K562 (cell line): Measurements from ENCODE around the gene LIMS1. TPM values are rescaled to one million over a fixed set of nuclear protein-coding genes. Genes with fewer than 3 reads are reported as not detected.

Source experiments
- CBFA2T3 ChIP-seq: fragments of 450-650 bp; IDR thresholded peaks from 2 replicates; pipeline ENCODE4 v1.6.1; 2017
- CBX1 ChIP-seq: sonication (generic); IDR thresholded peaks from 2 replicates; pipeline ENCODE4 v1.6.1; 2016; ENCODE audit warnings: antibody characterized with exemption, low read depth, mild to moderate bottlenecking
- E4F1 ChIP-seq: fragments of 250-450 bp; sonication (Bioruptor Pico); IDR thresholded peaks from 2 replicates; pipeline ENCODE4 v1.5.0; 2021; ENCODE audit warnings: mild to moderate bottlenecking, borderline replicate concordance
- GTF2E2 ChIP-seq: fragments of 200-800 bp; sonication (Bioruptor generic); IDR thresholded peaks from 2 replicates; pipeline ENCODE4 v1.6.1; 2016; ENCODE audit warnings: missing genetic modification characterization, missing compliant biosample characterization
- NCOA4 ChIP-seq: fragments of 450-650 bp; IDR thresholded peaks from 2 replicates; pipeline ENCODE4 v1.6.1; 2018; ENCODE audit warnings: mild to moderate bottlenecking; ENCODE audit not compliant: partially characterized antibody
- NFXL1 ChIP-seq: fragments of 450-650 bp; formaldehyde crosslinking; IDR thresholded peaks from 2 replicates; pipeline ENCODE4 v1.4.0; 2021; ENCODE audit warnings: mild to moderate bottlenecking
- NRF1 ChIP-seq, 2 experiments: fragments of 450-650 bp; IDR thresholded peaks in 1 of 2; conservative IDR thresholded peaks in 1 of 2; 2 replicates each; pipeline ENCODE4 v1.6.1; 2014; ENCODE audit warnings: mild to moderate bottlenecking in 2 of 2
- PBX2 ChIP-seq, 2 experiments: IDR thresholded peaks in 1 of 2; conservative IDR thresholded peaks in 1 of 2; 2 replicates each; pipeline ENCODE4 v1.6.1; 2016; ENCODE audit warnings: low read depth in 2 of 2, mild to moderate bottlenecking in 1 of 2, missing compliant biosample characterization in 1 of 2, missing genetic modification characterization in 1 of 2, moderate library complexity in 1 of 2
- POLR3A ChIP-seq: IDR thresholded peaks from 2 replicates; pipeline ENCODE4 v1.6.1; 2011; ENCODE audit warnings: borderline replicate concordance, mild to moderate bottlenecking, moderate library complexity; ENCODE audit not compliant: insufficient read length, insufficient read depth; ENCODE audit errors: extremely low read depth
- POLR3G ChIP-seq: IDR thresholded peaks from 2 replicates; pipeline ENCODE4 v1.6.1; 2011; ENCODE audit not compliant: insufficient read length, insufficient replicate concordance; ENCODE audit errors: extremely low read depth
- SPI1 ChIP-seq: IDR thresholded peaks from 2 replicates; pipeline ENCODE4 v1.6.1; 2011; ENCODE audit warnings: low read depth, low read length, control low read depth, borderline replicate concordance
- THRB ChIP-seq: fragments of 450-650 bp; formaldehyde crosslinking; conservative IDR thresholded peaks from 2 replicates; pipeline ENCODE4 v1.4.0; 2022; ENCODE audit warnings: mild to moderate bottlenecking, missing genetic modification characterization
- TSHZ1 ChIP-seq: fragments of 250-450 bp; sonication (Bioruptor Pico); IDR thresholded peaks from 2 replicates; pipeline ENCODE4 v1.4.0; 2020; ENCODE audit warnings: mild to moderate bottlenecking, moderate library complexity
- ZC3H11A ChIP-seq: IDR thresholded peaks from 2 replicates; pipeline ENCODE4 v1.6.1; 2012; ENCODE audit warnings: low read depth, low read length, improper control_type of control experiment
- ZNF24 ChIP-seq: fragments of 450-650 bp; IDR thresholded peaks from 2 replicates; pipeline ENCODE4 v1.6.1; 2016
- ZNF766 ChIP-seq: fragments of 200-800 bp; sonication (Bioruptor generic); conservative IDR thresholded peaks from 2 replicates; pipeline ENCODE4 v1.6.1; 2016; ENCODE audit warnings: missing genetic modification characterization, missing compliant biosample characterization
- polyA plus RNA-seq, 8 experiments: library from polyadenylated mRNA; depleted of rRNA in 4 of 8; stranded (reverse) in 5 of 8; unstranded in 3 of 8; fragments of >200 nt; fragmentation: Nextera tagmentation in 2 of 8; fragmentation: Illumina TruSeq in 1 of 8; extraction: Ambion mirVana in 2 of 8; extraction: Trizol in 1 of 8; gene quantifications; 2 replicates each; pipeline versions ENCODE4 v1.2.1 to v1.2.3, GENCODE V29; 2011 to 2014; ENCODE audit warnings: inconsistent platforms in 1 of 8, missing spikeins in 1 of 8
- total RNA-seq, 7 experiments: library from RNA; depleted of rRNA in 6 of 7; stranded (reverse); fragments of >200 nt in 6 of 7; fragmentation: Illumina TruSeq in 2 of 7; extraction: Trizol in 2 of 7; gene quantifications; 2 replicates each; pipeline versions ENCODE4 v1.2.1 to v1.2.3, GENCODE V29; 2011 to 2021; ENCODE audit warnings: low replicate concordance in 1 of 7

The LIMS1 gene
- total and polyA plus RNA-seq, 9 of the 15 experiments (the other 6 are each of a cell fraction or from before 2014, with no cell fraction given), result 52.8 to 134 (median 81.0) TPM

DNA sequence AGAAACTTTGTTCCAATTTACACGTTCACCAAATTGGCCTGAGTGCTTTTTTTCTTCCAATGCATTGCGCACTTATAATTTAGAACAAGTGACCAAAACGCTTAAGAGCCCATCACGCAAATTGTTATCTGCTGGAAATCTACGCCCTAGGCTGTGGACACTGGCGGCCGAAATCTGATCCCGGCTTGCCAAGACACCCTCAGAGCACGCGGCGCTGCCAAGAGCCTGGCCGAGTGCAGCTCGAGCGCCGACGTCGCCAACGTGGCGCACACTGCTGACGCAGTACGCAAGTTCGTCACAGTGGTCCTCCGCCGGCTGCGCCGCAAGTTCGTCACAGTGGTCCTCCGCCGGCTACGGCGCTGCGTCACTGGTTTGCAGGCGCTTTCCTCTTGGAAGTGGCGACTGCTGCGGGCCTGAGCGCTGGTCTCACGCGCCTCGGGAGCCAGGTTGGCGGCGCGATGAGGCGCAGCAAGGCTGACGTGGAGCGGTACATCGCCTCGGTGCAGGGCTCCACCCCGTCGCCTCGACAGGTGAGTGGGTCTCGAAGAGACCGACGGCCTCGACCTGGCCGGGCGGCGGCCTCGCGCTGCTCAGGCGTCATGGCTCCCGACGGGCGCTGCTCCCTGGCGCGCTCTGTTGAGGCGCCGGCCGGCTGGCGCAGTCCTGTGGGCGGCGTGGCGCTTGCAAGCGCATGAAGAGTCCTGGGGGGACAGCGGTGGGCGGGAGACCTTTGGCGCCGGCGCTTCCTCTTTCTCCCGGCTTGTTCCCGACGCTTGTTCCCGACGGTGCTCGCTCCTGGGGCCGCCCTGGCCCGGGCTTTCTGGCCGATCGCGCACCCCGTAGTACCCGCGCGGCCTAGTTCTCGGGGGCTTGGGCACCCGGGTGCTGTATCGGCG, 185.1 kb downstream of the LIMS1 start, which contains the start of gene RANBP2 (continued):
- TF ChIP-seq NRF1 (conservative IDR thresholded peaks at IDR 0.05 in 1 of 2, IDR thresholded peaks at IDR 0.05 in 1 of 2) (peak; percentile 81 to 85), THRB (no peak), ZNF766 (CRISPR knock-in tag) (0 out of 2 replicates have a peak, but pooled peaks have one; percentile 34), TSHZ1 (CRISPR knock-in tag) (no peak), CBFA2T3 (0 out of 2 replicates have a peak, but pooled peaks have one; percentile 12), ZNF24 (peak; percentile 47; the same call in 1 of the 2 replicates), GTF2E2 (no peak), E4F1 (CRISPR knock-in tag) (no peak), POLR3A (no peak), ZC3H11A (no peak), CBX1 (peak; percentile 91), SPI1 (peak; percentile 69), NFXL1 (CRISPR knock-in tag) (no peak), POLR3G (no peak), PBX2 (CRISPR knock-in tag; IDR thresholded peaks at IDR 0.05; ENCODE audit: low read depth) (no peak), PBX2 (tag; conservative IDR thresholded peaks at IDR 0.05; ENCODE audit: low read depth) (no peak), NCOA4 (no peak)
